Dendritic cell treated with granulocyte-macrophage colony-stimulating factor and Interleukin-4, amounts not matched to agents 40 ng/mL and 50 ng/mL, for 4 days (primary cell): Measurements from ENCODE around the gene SERPINB13.

Experiments
- H3K27ac Mint-ChIP-seq: one replicate; pipeline ENCODE4 v1.8.0; 2022; ENCODE audit warnings: mild to moderate bottlenecking, mixed read lengths
- H3K27me3 Mint-ChIP-seq: one replicate; pipeline ENCODE4 v1.8.0; 2022; ENCODE audit warnings: mild to moderate bottlenecking, mixed read lengths
- H3K36me3 Mint-ChIP-seq: one replicate; pipeline ENCODE4 v1.8.0; 2022; ENCODE audit warnings: low read depth, mixed read lengths
- H3K4me1 Mint-ChIP-seq: one replicate; pipeline ENCODE4 v1.8.0; 2022; ENCODE audit warnings: low read depth, mixed read lengths
- H3K4me3 Mint-ChIP-seq: one replicate; pipeline ENCODE4 v1.8.0; 2022; ENCODE audit warnings: mild to moderate bottlenecking, moderate library complexity, mixed read lengths
- H3K9me3 Mint-ChIP-seq: one replicate; pipeline ENCODE4 v1.8.0; 2022; ENCODE audit warnings: mixed read lengths
- intact Hi-C: fragments of 100-400 bp; cut with micrococcal nuclease; formaldehyde crosslinking; loops from one replicate; pipeline ENCODE4 v1.15.0; 2022

The SERPINB13 gene

DNA sequence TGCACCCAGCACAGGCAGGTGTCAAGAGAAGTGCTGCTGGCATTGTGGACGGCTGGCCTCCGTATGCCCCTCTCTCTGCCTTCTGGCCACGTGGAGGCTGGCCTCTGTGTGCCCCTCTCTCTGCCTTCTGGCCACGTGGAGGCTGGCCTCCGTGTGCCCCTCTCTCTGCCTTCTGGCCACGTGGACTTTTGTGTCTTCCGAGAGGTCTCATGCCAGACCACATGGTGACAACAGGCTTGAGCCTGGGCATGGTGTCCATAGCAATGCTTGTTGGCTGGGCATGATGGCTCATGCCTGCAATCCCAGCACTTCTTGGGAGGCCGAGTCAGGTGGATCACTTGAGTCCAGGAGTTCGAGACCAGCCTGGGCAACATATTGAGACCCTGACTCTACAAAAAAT, 19.3 kb upstream of the SERPINB13 start:
- Mint-ChIP-seq H3K4me3 (no peak overlapping the region), H3K4me1 (no peaks in the 10 kb centered on the region), H3K36me3 (no peaks in the 10 kb centered on the region), H3K27me3 (no peaks in the 10 kb centered on the region), H3K9me3 (no peaks in the 10 kb centered on the region), H3K27ac (no peak overlapping the region)
- intact Hi-C loops = no loop called here

DNA sequence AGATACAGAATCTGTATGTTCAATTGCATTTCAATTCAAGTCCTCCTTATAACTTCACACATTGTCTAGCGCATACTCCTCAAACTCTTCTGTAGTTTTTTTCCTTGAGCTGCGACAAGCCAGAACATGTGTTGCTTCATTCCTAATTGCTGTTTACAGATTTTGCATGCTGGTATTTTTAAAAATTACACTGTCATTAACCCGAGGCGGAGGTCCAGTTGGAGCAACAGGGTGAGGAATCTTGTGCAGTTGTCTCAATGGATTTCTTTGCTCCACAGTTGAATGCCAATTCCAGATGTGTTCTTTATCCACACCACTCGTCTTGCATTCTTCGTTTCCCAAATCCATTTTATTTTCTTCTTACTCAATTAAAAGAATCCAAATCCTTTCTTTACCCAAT, 16.4 kb upstream of the SERPINB13 start:
- Mint-ChIP-seq H3K27ac (no peak overlapping the region), H3K9me3 (no peaks in the 10 kb centered on the region), H3K4me3 (no peak overlapping the region), H3K4me1 (peaks cover 5% of the 10 kb centered on the region), H3K27me3 (no peaks in the 10 kb centered on the region), H3K36me3 (no peaks in the 10 kb centered on the region)
- intact Hi-C loops = loop anchor here (10.0 kb wide), 1 partner anchor 364 kb away; no protein-coding TSS in a partner anchor

DNA sequence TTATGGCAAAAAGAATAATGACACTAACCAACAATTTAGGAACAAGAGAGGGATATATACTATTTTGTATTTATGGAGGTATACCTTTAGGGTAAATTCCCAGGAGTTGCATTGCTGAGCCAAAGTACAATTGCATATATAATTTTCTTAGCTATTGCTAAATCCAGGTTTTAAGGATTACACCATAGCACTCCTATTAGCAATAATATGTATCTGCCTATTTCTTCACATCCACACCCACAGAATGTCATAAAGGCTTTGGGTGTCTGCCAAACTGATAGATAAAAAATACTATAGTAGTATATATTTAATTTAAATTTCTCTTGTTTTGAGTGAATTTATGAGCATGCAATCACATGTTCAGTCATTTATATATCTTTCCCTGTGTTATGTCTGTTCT, 11.5 kb upstream of the SERPINB13 start:
- Mint-ChIP-seq H3K27me3 (no peaks in the 10 kb centered on the region), H3K9me3 (no peaks in the 10 kb centered on the region), H3K27ac (no peak overlapping the region), H3K4me3 (no peak overlapping the region), H3K4me1 (peaks cover 15% of the 10 kb centered on the region), H3K36me3 (no peaks in the 10 kb centered on the region)
- intact Hi-C loops = loop anchor here (5.0 to 10.0 kb wide), 2 partner anchors 272 to 359 kb away; no protein-coding TSS in a partner anchor

DNA sequence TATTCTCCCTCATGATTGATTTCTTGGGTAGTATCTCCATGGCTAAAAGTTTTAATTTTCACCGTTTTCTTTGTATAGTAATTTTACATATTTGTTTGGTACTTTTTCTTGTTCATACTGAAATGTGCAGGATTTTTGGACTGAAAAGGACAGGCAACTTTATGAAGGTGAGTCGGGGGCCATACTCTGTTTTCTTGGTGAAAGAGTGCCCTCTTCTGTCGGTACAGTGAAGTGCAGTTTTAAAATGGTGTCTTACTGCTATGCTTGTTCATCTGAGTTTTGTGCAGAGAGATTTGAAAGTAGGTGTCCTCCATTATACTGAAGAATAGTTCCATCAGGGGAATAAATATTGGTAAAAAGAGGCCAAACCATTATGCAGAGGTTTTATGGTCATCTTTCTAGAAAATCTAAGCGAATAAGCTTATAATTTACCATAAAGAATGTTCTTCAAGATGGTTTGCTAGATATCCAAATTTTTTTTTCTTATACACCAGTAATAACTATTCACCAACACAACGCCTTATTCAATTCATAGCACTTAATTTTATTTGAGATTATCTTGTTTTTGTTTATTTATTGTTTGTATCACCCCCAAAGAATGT, 8.7 kb upstream of the SERPINB13 start:
- Mint-ChIP-seq H3K36me3 (no peaks in the 10 kb centered on the region), H3K9me3 (no peaks in the 10 kb centered on the region), H3K27ac (no peak overlapping the region), H3K27me3 (no peaks in the 10 kb centered on the region), H3K4me1 (peaks cover 28% of the 10 kb centered on the region), H3K4me3 (no peak overlapping the region)
- intact Hi-C loops = loop anchor here (1.0 to 10.0 kb wide), 3 partner anchors 60 to 356 kb away; no protein-coding TSS in a partner anchor

DNA sequence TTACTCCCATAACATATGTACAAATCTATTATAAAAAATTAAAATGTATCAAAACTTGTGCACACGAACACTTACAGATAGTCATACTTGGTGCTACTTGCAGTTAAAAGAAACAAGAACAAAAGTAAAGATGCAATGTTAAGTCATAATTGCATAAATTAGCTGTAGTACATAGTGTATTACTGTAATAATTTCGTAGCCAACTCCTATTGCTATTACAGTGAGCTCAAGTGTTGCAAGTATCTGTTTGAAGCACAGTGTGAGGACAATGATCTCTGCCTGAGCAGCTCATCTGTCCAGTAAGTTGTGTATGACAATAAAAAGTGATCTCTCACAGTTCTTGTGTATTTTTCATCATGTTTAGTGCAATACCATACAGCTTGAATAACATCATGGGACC, 7.5 kb upstream of the SERPINB13 start:
- Mint-ChIP-seq H3K4me1 (peaks cover 33% of the 10 kb centered on the region), H3K4me3 (no peak overlapping the region), H3K36me3 (no peaks in the 10 kb centered on the region), H3K27ac (no peak overlapping the region), H3K9me3 (no peaks in the 10 kb centered on the region), H3K27me3 (no peaks in the 10 kb centered on the region)
- intact Hi-C loops = loop anchor here (5.0 to 10.0 kb wide), 3 partner anchors 268 to 405 kb away; no protein-coding TSS in a partner anchor

DNA sequence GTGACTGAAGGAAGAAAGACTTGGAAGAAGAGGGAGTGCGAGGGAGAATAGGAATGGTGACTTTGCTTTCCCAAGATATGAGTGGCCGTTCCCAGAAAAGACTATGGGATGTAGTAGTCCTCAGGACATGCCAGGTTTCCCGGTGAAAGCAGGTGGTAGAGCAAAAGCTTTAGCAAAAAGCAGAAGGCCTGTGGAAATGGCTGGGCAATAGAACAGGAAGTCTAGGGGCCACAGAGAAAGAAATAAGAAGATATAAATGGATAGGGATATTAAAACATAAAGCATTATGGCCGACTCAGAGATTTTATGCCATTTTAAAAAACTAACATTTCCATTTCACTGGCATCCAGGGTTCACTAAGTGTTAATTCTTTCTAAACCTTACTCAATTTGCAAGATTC, 1.2 kb upstream of the SERPINB13 start:
- Mint-ChIP-seq H3K9me3 (peaks cover 13% of the 10 kb centered on the region), H3K27ac (peak overlapping the region; percentile 21), H3K36me3 (no peaks in the 10 kb centered on the region), H3K4me1 (peaks cover 57% of the 10 kb centered on the region), H3K4me3 (no peak overlapping the region), H3K27me3 (no peaks in the 10 kb centered on the region)
- intact Hi-C loops = loop anchor here (10.0 kb wide), 1 partner anchor 399 kb away; no protein-coding TSS in a partner anchor

DNA sequence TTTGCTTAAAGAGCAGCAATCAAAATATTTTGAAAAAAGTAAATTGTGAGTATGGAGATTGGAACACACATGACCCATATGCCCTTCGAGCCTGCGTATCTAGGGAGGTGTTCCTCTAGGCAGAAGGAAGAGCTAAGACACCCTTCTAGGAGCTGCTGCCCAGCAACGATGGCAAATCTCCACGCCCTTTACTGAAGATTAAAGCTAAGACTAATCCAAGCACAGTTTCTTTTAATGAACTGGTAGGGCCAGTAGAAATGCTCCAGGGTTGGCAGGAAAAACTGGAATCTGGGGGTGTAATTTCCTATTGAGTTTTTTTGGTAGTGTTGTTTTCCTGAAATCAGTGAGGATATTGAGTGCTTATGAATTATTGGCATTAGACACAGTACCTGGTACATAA, 712 bp upstream of the SERPINB13 start:
- H3K4me1 Mint-ChIP-seq = peaks cover 57% of the 10 kb centered on the region
- no peak overlapping the region for H3K4me3 Mint-ChIP-seq
- H3K27ac Mint-ChIP-seq = no peak overlapping the region
- intact Hi-C loops = loop anchor here (10.0 kb wide), 1 partner anchor 398 kb away; no protein-coding TSS in a partner anchor
- H3K27me3 Mint-ChIP-seq = no peaks in the 10 kb centered on the region
- peaks cover 17% of the 10 kb centered on the region for H3K9me3 Mint-ChIP-seq
- H3K36me3 Mint-ChIP-seq = no peaks in the 10 kb centered on the region

DNA sequence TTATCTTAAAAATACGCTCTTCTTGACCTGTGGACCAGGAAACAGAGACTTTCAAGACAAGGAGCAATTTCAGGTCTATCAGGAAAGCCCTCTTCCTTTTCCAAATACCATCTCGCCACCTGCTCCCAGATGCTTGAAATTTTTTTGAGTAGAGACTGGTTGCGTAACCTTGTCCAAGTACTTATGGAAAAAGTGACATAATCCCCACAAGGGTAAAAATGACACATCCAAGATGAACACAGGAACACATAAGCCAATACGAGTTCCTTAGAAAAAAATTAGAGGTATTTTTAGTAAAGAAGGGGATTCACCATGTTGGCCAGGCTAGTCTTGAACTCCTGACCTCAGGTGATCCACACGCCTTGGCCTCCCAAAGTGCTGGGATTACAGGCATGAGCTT, 1.8 kb downstream of the SERPINB13 start:
- H3K36me3 Mint-ChIP-seq = no peaks in the 10 kb centered on the region
- intact Hi-C loops = loop anchor here (10.0 kb wide), 1 partner anchor 396 kb away; no protein-coding TSS in a partner anchor
- H3K9me3 Mint-ChIP-seq = peaks cover 20% of the 10 kb centered on the region
- no peaks in the 10 kb centered on the region for H3K27me3 Mint-ChIP-seq
- no peak overlapping the region for H3K27ac Mint-ChIP-seq
- no peak overlapping the region for H3K4me3 Mint-ChIP-seq
- peaks cover 53% of the 10 kb centered on the region for H3K4me1 Mint-ChIP-seq

DNA sequence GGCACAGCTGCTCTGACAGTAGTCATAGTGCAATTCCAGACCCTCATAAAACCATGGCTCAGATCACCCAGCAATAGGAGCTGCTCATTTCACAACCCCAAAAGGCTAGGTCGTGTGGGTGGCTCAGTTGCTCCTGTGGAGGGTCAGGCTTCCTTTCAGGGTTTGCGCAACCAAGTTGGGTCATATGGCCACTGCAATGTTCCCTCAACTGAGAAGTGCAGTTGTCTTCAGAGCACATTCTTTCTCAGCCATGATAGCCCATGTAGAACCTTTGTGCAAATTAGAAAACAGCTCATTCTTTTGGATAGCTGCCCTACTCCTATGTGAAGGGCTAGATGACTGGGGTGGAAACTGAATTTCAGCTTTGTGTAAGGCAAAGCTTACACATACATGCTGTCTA, 3.2 kb downstream of the SERPINB13 start:
- H3K4me3 Mint-ChIP-seq = no peak overlapping the region
- H3K27ac Mint-ChIP-seq = no peak overlapping the region
- H3K36me3 Mint-ChIP-seq = no peaks in the 10 kb centered on the region
- no peaks in the 10 kb centered on the region for H3K27me3 Mint-ChIP-seq
- peaks cover 20% of the 10 kb centered on the region for H3K9me3 Mint-ChIP-seq
- intact Hi-C loops = no loop called here
- H3K4me1 Mint-ChIP-seq = peaks cover 41% of the 10 kb centered on the region

DNA sequence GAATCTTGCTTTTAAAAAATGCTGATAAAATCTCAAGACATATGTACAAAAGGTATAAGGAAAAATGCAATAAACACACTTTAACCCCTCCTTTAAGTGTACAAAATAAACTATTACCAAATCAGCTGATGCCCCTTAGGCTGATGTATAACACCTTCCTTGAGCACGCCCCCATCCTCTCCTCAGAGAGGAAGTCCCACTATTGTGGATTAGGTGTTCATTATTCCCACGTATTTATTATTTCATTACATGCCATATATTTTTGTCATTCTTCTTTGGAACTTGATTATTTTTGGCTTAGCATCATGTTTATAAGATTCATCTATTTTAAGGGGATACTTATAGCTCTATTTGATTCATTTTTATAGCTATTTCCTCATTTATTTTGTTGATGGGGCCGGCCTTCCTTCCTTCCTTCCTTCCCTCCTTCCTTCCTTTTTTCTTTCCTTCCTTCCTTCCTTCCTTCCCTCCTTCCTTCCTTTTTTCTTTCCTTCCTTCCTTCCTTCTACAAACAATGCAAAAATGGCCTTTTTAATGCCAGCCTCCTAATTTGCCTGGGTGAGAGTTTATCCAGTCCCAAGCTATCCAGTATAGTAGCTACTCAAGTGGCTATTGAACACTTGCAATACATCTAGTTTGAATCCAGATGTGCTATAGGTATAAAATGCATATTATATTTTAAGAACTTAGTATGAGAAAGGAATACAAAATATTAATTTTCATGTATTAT, 4.0 kb downstream of the SERPINB13 start:
- Mint-ChIP-seq H3K27me3 (no peaks in the 10 kb centered on the region), H3K27ac (no peak overlapping the region), H3K4me3 (no peak overlapping the region), H3K9me3 (peaks cover 20% of the 10 kb centered on the region), H3K4me1 (peaks cover 33% of the 10 kb centered on the region), H3K36me3 (no peaks in the 10 kb centered on the region)
- intact Hi-C loops = no loop called here

DNA sequence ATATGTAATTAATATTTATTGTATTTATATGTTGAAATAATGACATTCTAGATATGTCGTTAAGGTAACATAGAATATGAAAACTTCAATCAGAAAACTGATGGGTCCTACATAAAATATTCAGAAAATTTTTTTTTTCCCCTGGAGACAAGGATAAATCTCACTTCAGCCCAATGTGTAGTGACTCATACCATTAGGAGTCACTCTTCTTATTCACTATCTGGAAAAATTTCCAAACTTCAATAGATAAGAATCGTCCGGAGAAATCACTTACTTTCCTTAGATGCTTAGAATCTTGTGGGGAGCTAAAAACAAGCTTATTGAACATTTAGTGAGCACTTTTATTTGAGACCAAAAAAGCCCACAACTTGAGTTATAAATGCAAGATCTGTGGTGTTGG, 4.6 kb downstream of the SERPINB13 start:
- Mint-ChIP-seq H3K4me1 (peaks cover 29% of the 10 kb centered on the region), H3K4me3 (no peak overlapping the region), H3K36me3 (no peaks in the 10 kb centered on the region), H3K27ac (no peak overlapping the region), H3K9me3 (peaks cover 20% of the 10 kb centered on the region), H3K27me3 (no peaks in the 10 kb centered on the region)
- intact Hi-C loops = no loop called here

DNA sequence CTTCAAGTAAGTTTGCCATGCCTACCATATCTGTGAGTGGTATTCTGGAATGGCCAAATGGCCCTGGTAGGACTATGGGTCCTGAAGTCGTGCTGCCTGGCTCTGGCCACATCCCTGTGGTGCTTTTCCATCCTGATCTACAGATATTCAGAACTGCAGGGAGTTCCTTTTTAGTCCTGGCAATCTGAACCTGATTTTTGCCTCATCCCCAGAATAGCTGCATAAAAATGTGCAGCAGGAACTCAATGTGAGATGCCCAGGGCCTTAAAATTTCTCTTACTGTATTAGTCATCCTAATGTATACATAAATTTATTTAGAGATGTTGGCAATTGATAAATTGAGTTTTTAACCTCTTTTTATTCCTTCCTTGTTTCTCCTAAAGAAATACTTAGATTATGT, 5.3 kb downstream of the SERPINB13 start:
- Mint-ChIP-seq H3K4me3 (no peak overlapping the region), H3K27me3 (no peaks in the 10 kb centered on the region), H3K9me3 (peaks cover 20% of the 10 kb centered on the region), H3K27ac (no peak overlapping the region), H3K36me3 (no peaks in the 10 kb centered on the region), H3K4me1 (peaks cover 29% of the 10 kb centered on the region)
- intact Hi-C loops = no loop called here

DNA sequence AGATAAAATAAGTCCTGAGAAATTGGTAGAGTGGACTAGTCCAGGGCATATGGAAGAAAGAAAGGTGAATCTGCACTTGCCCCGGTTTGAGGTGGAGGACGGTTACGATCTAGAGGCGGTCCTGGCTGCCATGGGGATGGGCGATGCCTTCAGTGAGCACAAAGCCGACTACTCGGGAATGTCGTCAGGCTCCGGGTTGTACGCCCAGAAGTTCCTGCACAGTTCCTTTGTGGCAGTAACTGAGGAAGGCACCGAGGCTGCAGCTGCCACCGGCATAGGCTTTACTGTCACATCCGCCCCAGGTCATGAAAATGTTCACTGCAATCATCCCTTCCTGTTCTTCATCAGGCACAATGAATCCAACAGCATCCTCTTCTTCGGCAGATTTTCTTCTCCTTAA, 9.8 kb downstream of the SERPINB13 start:
- intact Hi-C loops = no loop called here
- no peaks in the 10 kb centered on the region for H3K4me1 Mint-ChIP-seq

DNA sequence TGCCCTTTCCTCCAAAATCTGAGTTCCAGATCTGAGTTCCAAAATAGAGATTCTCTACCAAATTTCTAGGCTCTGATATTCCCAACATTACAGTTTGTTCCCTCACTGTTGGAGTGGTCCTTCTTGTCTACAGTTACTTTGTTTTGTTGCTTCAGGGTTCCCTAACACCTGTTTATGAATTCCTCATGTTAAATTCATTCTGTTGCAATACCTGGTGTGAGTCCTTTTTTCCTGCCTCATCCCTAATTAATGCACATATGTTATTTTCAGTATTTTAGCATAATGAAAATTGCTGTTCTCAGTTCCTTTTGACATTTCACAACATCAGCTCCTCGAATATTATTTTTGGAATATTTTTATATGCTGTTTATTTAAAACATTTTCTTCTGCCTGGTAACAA, 16.2 kb downstream of the SERPINB13 start:
- no peak overlapping the region for H3K4me3 Mint-ChIP-seq
- intact Hi-C loops = no loop called here
- no peaks in the 10 kb centered on the region for H3K36me3 Mint-ChIP-seq
- H3K4me1 Mint-ChIP-seq = peaks cover 13% of the 10 kb centered on the region
- no peak overlapping the region for H3K27ac Mint-ChIP-seq
- H3K9me3 Mint-ChIP-seq = no peaks in the 10 kb centered on the region
- no peaks in the 10 kb centered on the region for H3K27me3 Mint-ChIP-seq

More for the DNA sequence above, 9.8 kb downstream of the SERPINB13 start:
- no peaks in the 10 kb centered on the region for H3K9me3 Mint-ChIP-seq
- no peak overlapping the region for H3K4me3 Mint-ChIP-seq
- H3K27me3 Mint-ChIP-seq = no peaks in the 10 kb centered on the region
- H3K36me3 Mint-ChIP-seq = no peaks in the 10 kb centered on the region
- H3K27ac Mint-ChIP-seq = no peak overlapping the region
